VCaP (cell line): Measurements from ENCODE around the gene TRDMT1.

Source experiments
- H3K27ac ChIP-seq: fragments of 450-650 bp; 2 replicates; pipeline ENCODE4 v1.5.1; 2017
- CTCF ChIP-seq: fragments of 450-650 bp; conservative IDR thresholded peaks from 2 replicates; pipeline ENCODE4 v1.5.1; 2017; ENCODE audit warnings: mild to moderate bottlenecking, moderate library complexity

The TRDMT1 gene

DNA sequence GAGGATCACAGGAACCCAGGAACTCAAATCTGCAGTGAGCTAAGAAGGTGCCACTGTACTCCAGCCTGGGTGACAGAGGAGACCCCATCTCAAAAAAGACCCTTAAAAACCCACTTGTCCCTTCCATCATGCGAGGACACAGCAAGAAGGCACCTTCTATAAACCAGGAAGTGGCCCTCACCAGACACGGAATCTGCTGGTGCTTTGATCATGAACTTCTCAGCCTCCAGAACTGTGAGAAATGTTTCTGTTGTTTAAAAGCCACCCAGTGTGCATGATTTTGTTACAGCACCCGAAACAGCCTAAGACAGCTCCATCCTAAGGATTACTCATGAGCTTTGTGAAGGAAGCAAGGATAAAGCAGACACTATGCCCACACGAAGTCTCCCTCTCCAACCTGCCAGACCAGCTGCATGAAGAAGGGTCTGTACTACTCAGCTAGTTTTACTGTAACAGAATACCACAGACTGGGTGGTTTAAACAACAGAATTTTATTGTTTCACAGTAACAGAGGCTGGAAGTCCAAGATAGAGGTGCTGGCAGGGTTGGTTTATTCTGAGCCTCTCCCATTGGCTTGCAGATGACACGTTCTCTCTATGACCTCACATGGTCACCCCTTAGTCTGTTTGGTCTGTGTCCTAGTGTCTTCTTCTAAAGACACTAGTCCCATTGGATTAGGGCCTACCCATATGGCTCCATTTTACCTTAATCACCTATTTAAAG lies 40.3 kb upstream of the TRDMT1 start:
- no peak overlapping the region for H3K27ac ChIP-seq
- TF ChIP-seq CTCF = no peak

GRCh38 chr10:17240616-17241015 lies 39.1 kb upstream of the TRDMT1 start:
- no peak for TF ChIP-seq CTCF

DNA sequence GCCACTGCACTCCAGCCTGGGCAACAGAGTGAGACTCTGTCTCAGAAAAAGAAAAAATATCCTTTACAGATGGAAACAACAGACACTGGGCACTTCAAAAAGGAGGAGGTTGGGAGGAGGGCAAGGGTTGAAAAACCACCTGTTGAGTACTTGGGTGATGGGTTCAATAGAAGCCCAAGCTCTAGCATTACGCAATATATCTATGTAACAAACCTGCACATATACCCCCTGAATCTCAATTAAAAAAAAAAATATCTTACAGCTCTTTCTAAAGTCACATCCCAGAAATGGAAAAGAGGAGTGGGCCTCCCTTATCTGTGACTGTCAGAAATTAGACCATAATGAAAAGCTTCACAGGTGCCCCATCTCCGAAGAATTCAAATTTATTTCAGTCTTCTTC lies 38.6 kb upstream of the TRDMT1 start:
- no peak for TF ChIP-seq CTCF
- no peak overlapping the region for H3K27ac ChIP-seq

More at GRCh38 chr10:17240616-17241015, 39.1 kb upstream of the TRDMT1 start:
- H3K27ac ChIP-seq = no peak overlapping the region

GRCh38 chr10:17239345-17240085 lies 38.0 kb upstream of the TRDMT1 start:
- no peak overlapping the region for H3K27ac ChIP-seq
- no peak for TF ChIP-seq CTCF

- no peak for TF ChIP-seq CTCF
- no peak overlapping the region for H3K27ac ChIP-seq
Observed at GRCh38 chr10:17238445-17239291, 37.2 kb upstream of the TRDMT1 start.

DNA sequence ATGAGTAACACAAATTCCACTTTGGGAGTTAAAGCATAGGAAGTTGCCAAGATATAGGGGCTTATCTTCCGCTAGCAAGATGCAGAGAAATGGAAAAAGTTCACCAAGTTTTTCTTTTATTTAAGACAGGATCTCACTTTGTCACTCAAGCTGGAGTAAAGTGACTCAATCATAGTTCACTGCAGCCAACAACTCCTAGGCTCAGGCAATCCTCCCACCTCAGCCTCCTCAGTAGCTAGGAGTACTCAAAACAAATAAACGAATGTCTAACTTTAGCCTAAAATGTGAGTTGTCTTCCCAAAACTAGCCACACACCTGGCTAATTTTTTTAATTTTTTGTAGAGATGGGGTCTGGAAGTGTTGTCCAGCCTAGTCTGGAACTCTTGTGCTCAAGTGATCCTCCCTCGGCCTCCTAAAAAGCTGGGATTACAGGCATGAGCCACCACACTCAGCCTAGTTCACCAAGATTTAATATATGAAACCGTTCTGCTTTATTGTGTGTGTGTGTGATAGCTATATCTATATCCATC lies 36.5 kb upstream of the TRDMT1 start:
- no peak for TF ChIP-seq CTCF
- H3K27ac ChIP-seq = no peak overlapping the region

- H3K27ac ChIP-seq = no peak overlapping the region
- TF ChIP-seq CTCF = no peak
Observed at GRCh38 chr10:17237149-17237527, 35.7 kb upstream of the TRDMT1 start.
